ENCODE measurements around the gene AAK1. TPM values are rescaled to one million over a fixed set of nuclear protein-coding genes. Genes with fewer than 3 reads are reported as not detected.

Gene AAK1
- polyA plus RNA-seq, 1 of the 3 experiments (the other 2 are of a cell fraction): 13.4 TPM

DNA sequence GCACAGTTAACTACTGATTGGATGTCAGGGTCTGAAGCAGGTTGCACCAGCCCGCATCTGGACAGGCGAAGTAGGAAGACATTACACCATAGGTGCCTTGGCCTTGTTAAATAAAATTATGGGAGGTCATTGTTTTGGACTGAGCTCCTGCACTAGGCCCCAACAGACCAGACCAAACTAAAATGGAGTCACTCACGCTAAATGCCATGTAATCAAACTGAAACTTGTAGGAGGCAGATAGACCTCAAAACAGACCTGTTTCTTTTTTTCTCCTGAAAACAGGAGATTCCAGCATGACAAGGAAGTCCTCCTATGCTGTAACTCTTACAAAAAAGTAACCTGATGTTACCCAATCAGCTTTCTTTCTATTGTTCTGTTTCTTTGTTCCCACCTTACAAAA, 190.9 kb downstream of the AAK1 start:
- no peaks in the 10 kb centered on the region for H3K36me3 ChIP-seq (replicated peaks in 1 of 2; ENCODE audit: control insufficient read depth in 1 of 2, insufficient read depth in 2 of 2, low read length in 1 of 2)
- H3K4me3 ChIP-seq (ENCODE audit: low read depth in 2 of 2, low read length in 1 of 2): no peak overlapping the region
- CTCF ChIA-PET: interaction anchor here (3.0 kb wide), 1 partner anchor 113 kb away, joined by 8 read pairs; no protein-coding TSS in a partner anchor
- no peaks in the 10 kb centered on the region for H3K79me2 ChIP-seq (ENCODE audit: insufficient read depth)
- no peak overlapping the region for H3K27ac ChIP-seq (ENCODE audit: low read depth in 2 of 2, low read length in 1 of 2)
- no peak overlapping the region for H2AFZ ChIP-seq (ENCODE audit: low read depth)
- no peaks in the 10 kb centered on the region for H3K9me3 ChIP-seq
- H3K9me2 ChIP-seq: no peaks in the 10 kb centered on the region
- no peak overlapping the region for H3K9ac ChIP-seq
- no peaks in the 10 kb centered on the region for H4K20me1 ChIP-seq (ENCODE audit: insufficient read depth)
- 80% methylated on average over 1 of the region's 3 CpGs for WGBS (ENCODE audit: low lambda C conversion rate)
- H3K27me3 ChIP-seq (ENCODE audit: insufficient read depth): no peaks in the 10 kb centered on the region
- no peaks in the 10 kb centered on the region for H3F3A ChIP-seq (replicated peaks; ENCODE audit: insufficient read depth)
- H3K4me2 ChIP-seq: no peak overlapping the region
- no peak for DNase-seq
- TF ChIP-seq ELF1 (IDR thresholded peaks at IDR 0.05): no peak
- no peak for TF ChIP-seq MXI1 (IDR thresholded peaks at IDR 0.05; ENCODE audit: low read depth, low read length)
- TF ChIP-seq SMC3 (IDR thresholded peaks at IDR 0.05; ENCODE audit: low read depth, low read length): no peak
- TF ChIP-seq TAF1 (IDR thresholded peaks at IDR 0.05; ENCODE audit: borderline replicate concordance, low read depth, low read length): no peak
- TF ChIP-seq, protein P1, sequence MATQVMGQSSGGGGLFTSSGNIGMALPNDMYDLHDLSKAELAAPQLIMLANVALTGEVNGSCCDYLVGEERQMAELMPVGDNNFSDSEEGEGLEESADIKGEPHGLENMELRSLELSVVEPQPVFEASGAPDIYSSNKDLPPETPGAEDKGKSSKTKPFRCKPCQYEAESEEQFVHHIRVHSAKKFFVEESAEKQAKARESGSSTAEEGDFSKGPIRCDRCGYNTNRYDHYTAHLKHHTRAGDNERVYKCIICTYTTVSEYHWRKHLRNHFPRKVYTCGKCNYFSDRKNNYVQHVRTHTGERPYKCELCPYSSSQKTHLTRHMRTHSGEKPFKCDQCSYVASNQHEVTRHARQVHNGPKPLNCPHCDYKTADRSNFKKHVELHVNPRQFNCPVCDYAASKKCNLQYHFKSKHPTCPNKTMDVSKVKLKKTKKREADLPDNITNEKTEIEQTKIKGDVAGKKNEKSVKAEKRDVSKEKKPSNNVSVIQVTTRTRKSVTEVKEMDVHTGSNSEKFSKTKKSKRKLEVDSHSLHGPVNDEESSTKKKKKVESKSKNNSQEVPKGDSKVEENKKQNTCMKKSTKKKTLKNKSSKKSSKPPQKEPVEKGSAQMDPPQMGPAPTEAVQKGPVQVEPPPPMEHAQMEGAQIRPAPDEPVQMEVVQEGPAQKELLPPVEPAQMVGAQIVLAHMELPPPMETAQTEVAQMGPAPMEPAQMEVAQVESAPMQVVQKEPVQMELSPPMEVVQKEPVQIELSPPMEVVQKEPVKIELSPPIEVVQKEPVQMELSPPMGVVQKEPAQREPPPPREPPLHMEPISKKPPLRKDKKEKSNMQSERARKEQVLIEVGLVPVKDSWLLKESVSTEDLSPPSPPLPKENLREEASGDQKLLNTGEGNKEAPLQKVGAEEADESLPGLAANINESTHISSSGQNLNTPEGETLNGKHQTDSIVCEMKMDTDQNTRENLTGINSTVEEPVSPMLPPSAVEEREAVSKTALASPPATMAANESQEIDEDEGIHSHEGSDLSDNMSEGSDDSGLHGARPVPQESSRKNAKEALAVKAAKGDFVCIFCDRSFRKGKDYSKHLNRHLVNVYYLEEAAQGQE (IDR thresholded peaks at IDR 0.05; ENCODE audit: low read depth, low read length): no peak
- TF ChIP-seq TCF12 (IDR thresholded peaks at IDR 0.05): no peak
- TF ChIP-seq, protein P2, sequence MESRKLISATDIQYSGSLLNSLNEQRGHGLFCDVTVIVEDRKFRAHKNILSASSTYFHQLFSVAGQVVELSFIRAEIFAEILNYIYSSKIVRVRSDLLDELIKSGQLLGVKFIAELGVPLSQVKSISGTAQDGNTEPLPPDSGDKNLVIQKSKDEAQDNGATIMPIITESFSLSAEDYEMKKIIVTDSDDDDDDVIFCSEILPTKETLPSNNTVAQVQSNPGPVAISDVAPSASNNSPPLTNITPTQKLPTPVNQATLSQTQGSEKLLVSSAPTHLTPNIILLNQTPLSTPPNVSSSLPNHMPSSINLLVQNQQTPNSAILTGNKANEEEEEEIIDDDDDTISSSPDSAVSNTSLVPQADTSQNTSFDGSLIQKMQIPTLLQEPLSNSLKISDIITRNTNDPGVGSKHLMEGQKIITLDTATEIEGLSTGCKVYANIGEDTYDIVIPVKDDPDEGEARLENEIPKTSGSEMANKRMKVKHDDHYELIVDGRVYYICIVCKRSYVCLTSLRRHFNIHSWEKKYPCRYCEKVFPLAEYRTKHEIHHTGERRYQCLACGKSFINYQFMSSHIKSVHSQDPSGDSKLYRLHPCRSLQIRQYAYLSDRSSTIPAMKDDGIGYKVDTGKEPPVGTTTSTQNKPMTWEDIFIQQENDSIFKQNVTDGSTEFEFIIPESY (IDR thresholded peaks at IDR 0.05; ENCODE audit: borderline replicate concordance, low read depth): no peak
- TF ChIP-seq POLR2AphosphoS5 (IDR thresholded peaks at IDR 0.05; ENCODE audit: low read depth, low read length): no peak
- TF ChIP-seq RAD21 (IDR thresholded peaks at IDR 0.05; ENCODE audit: low read length): no peak
- TF ChIP-seq, protein P3, sequence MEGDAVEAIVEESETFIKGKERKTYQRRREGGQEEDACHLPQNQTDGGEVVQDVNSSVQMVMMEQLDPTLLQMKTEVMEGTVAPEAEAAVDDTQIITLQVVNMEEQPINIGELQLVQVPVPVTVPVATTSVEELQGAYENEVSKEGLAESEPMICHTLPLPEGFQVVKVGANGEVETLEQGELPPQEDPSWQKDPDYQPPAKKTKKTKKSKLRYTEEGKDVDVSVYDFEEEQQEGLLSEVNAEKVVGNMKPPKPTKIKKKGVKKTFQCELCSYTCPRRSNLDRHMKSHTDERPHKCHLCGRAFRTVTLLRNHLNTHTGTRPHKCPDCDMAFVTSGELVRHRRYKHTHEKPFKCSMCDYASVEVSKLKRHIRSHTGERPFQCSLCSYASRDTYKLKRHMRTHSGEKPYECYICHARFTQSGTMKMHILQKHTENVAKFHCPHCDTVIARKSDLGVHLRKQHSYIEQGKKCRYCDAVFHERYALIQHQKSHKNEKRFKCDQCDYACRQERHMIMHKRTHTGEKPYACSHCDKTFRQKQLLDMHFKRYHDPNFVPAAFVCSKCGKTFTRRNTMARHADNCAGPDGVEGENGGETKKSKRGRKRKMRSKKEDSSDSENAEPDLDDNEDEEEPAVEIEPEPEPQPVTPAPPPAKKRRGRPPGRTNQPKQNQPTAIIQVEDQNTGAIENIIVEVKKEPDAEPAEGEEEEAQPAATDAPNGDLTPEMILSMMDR (IDR thresholded peaks at IDR 0.05): no peak
- TF ChIP-seq, protein P4, sequence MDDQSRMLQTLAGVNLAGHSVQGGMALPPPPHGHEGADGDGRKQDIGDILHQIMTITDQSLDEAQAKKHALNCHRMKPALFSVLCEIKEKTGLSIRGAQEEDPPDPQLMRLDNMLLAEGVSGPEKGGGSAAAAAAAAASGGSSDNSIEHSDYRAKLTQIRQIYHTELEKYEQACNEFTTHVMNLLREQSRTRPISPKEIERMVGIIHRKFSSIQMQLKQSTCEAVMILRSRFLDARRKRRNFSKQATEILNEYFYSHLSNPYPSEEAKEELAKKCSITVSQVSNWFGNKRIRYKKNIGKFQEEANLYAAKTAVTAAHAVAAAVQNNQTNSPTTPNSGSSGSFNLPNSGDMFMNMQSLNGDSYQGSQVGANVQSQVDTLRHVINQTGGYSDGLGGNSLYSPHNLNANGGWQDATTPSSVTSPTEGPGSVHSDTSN (IDR thresholded peaks at IDR 0.05): no peak
- no peak for TF ChIP-seq SIN3A (IDR thresholded peaks at IDR 0.05; ENCODE audit: borderline replicate concordance, low read depth, low read length)
- TF ChIP-seq EZH2phosphoT487 (IDR thresholded peaks at IDR 0.05; ENCODE audit: borderline replicate concordance, low read depth): no peak
- TF ChIP-seq MEF2A (IDR thresholded peaks at IDR 0.05; ENCODE audit: borderline replicate concordance, low read depth): no peak
- TF ChIP-seq, protein P5, sequence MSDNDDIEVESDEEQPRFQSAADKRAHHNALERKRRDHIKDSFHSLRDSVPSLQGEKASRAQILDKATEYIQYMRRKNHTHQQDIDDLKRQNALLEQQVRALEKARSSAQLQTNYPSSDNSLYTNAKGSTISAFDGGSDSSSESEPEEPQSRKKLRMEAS (IDR thresholded peaks at IDR 0.05; ENCODE audit: low read depth): no peak
- no peak for TF ChIP-seq RCOR1 (IDR thresholded peaks at IDR 0.05; ENCODE audit: low read length)
- no peak for TF ChIP-seq TEAD4 (IDR thresholded peaks at IDR 0.05; ENCODE audit: borderline replicate concordance, insufficient read depth)
- peaks cover 0 to 10% of the 10 kb centered on the region in 2 experiments; a peak in 2 of 4 replicates for H3K4me1 ChIP-seq (ENCODE audit: control insufficient read depth in 1 of 2, insufficient read depth in 2 of 2, low read depth in 1 of 2, low read length in 1 of 2)
- POLR2A ChIA-PET: no interaction called here
